Endodermal cell (in vitro differentiated cells): ENCODE measurements around the gene GOLGA8B. TPM values are rescaled to one million over a fixed set of nuclear protein-coding genes. Genes with fewer than 3 reads are reported as not detected.

ENCODE experiments used
- DNase-seq: peaks from one replicate; pipeline ENCODE4 v3.0.0-alpha.2; 2017
- H3K27ac ChIP-seq: 2 replicates; pipeline ENCODE4 v1.5.1; 2013; ENCODE audit warnings: mild to moderate bottlenecking, low read depth, low read length, moderate library complexity
- H3K27me3 ChIP-seq: 2 replicates; pipeline ENCODE4 v1.6.1; 2013; ENCODE audit warnings: mild to moderate bottlenecking, low read length, moderate library complexity; ENCODE audit not compliant: insufficient read depth, control insufficient read depth, poor library complexity, severe bottlenecking
- H3K36me3 ChIP-seq: 2 replicates; pipeline ENCODE4 v1.7.0; 2013; ENCODE audit warnings: mild to moderate bottlenecking, low read length, moderate library complexity; ENCODE audit not compliant: control insufficient read depth, insufficient read depth
- H3K4me1 ChIP-seq: one replicate; pipeline ENCODE4 v1.7.0; 2013; ENCODE audit warnings: low read length; ENCODE audit not compliant: control insufficient read depth, insufficient read depth
- H3K4me3 ChIP-seq: 2 replicates; pipeline ENCODE4 v1.5.1; 2013; ENCODE audit warnings: mild to moderate bottlenecking, low read length, moderate library complexity
- H3K9ac ChIP-seq: 2 replicates; pipeline ENCODE4 v1.6.1; 2013; ENCODE audit warnings: mild to moderate bottlenecking, low read length, moderate library complexity; ENCODE audit not compliant: poor library complexity, severe bottlenecking; ENCODE audit errors: extremely low read depth
- H3K9me3 ChIP-seq: 2 replicates; pipeline ENCODE4 v1.6.1; 2013; ENCODE audit warnings: mild to moderate bottlenecking, low read length, moderate library complexity; ENCODE audit not compliant: control insufficient read depth
- H3K27ac Mint-ChIP-seq: 2 replicates; pipeline ENCODE4 v1.8.0; 2020; ENCODE audit warnings: mixed read lengths
- H3K27me3 Mint-ChIP-seq: 2 replicates; pipeline ENCODE4 v1.8.0; 2021; ENCODE audit warnings: mild to moderate bottlenecking, mixed read lengths; ENCODE audit not compliant: insufficient read depth
- H3K36me3 Mint-ChIP-seq: 2 replicates; pipeline ENCODE4 v1.8.0; 2020; ENCODE audit warnings: low read depth, mixed read lengths
- H3K4me1 Mint-ChIP-seq: 2 replicates; pipeline ENCODE4 v1.8.0; 2020; ENCODE audit warnings: mixed read lengths
- H3K4me3 Mint-ChIP-seq: 2 replicates; pipeline ENCODE4 v1.8.0; 2020; ENCODE audit warnings: mild to moderate bottlenecking, moderate library complexity, mixed read lengths
- H3K9me3 Mint-ChIP-seq: 2 replicates; pipeline ENCODE4 v1.8.0; 2020; ENCODE audit warnings: mild to moderate bottlenecking, mixed read lengths
- CTCF ChIP-seq: fragments of 200-600 bp; sonication (generic); conservative IDR thresholded peaks from 2 replicates; pipeline ENCODE4 v1.5.0; 2021; ENCODE audit warnings: antibody characterized with exemption, mild to moderate bottlenecking
- WGBS, 2 experiments: methylation state at CpG; one replicate each; pipeline versions ENCODE4 v1.1.5 to v1.1.7; 2013; ENCODE audit warnings: missing lambda C conversion rate in 2 of 2, mixed read lengths in 1 of 2; ENCODE audit not compliant: insufficient coverage in 1 of 2, insufficient read length in 1 of 2; 5-methylcytosine and 5-hydroxymethylcytosine counted together
- total RNA-seq, 2 donors: library from RNA; stranded (reverse); fragmentation: NEBNext Ultra II Directional in 1 of 2; extraction: Animal tissue kit (Norgen Biotek cat#: 25700) in 1 of 2; gene quantifications; 2 replicates in 1 of 2; 3 replicates in 1 of 2; pipeline ENCODE4 v1.2.1, GENCODE V29; 2021

GOLGA8B gene
- total RNA-seq, 2 donors from 2014 or later = 74.9 to 98.6 TPM

GRCh38 chr15:34597316-34597715 is 13.9 kb upstream of the GOLGA8B start:
- no peaks in the 10 kb centered on the region for H3K4me1 ChIP-seq
- no peak overlapping the region for H3K9ac ChIP-seq
- H3K36me3 ChIP-seq = no peaks in the 10 kb centered on the region
- no peaks in the 10 kb centered on the region for H3K9me3 Mint-ChIP-seq
- H3K36me3 Mint-ChIP-seq = no peaks in the 10 kb centered on the region
- no peak for DNase-seq
- peaks cover 6% of the 10 kb centered on the region for H3K27me3 Mint-ChIP-seq
- H3K27me3 ChIP-seq = no peaks in the 10 kb centered on the region
- no peak overlapping the region for H3K4me3 Mint-ChIP-seq
- no peak for TF ChIP-seq CTCF
- no peak overlapping the region for H3K27ac Mint-ChIP-seq
- H3K27ac ChIP-seq = no peak overlapping the region
- no peaks in the 10 kb centered on the region for H3K9me3 ChIP-seq
- no peaks in the 10 kb centered on the region for H3K4me1 Mint-ChIP-seq
- H3K4me3 ChIP-seq = no peak overlapping the region

- no peaks in the 10 kb centered on the region for H3K4me1 ChIP-seq
- no peaks in the 10 kb centered on the region for H3K27me3 Mint-ChIP-seq
- H3K27me3 ChIP-seq = no peaks in the 10 kb centered on the region
- no peaks in the 10 kb centered on the region for H3K36me3 ChIP-seq
- no peak overlapping the region for H3K4me3 Mint-ChIP-seq
- no peak overlapping the region for H3K4me3 ChIP-seq
- no peak overlapping the region for H3K27ac ChIP-seq
- 92 to 93% methylated on average over 2 to 3 of the region's 3 CpGs for WGBS, 2 experiments
- no peaks in the 10 kb centered on the region for H3K36me3 Mint-ChIP-seq
- H3K27ac Mint-ChIP-seq = no peak overlapping the region
- H3K9me3 ChIP-seq = no peaks in the 10 kb centered on the region
- no peaks in the 10 kb centered on the region for H3K9me3 Mint-ChIP-seq
- DNase-seq = no peak
- H3K9ac ChIP-seq = no peak overlapping the region
- H3K4me1 Mint-ChIP-seq = no peaks in the 10 kb centered on the region
- no peak for TF ChIP-seq CTCF
Measured at GRCh38 chr15:34594361-34594760, 10.9 kb upstream of the GOLGA8B start.

GRCh38 chr15:34591306-34591705 is 7.9 kb upstream of the GOLGA8B start:
- TF ChIP-seq CTCF = no peak
- no peaks in the 10 kb centered on the region for H3K9me3 Mint-ChIP-seq
- 85 to 88% methylated on average over 5 of the region's 5 CpGs for WGBS, 2 experiments

More at GRCh38 chr15:34591306-34591705, 7.9 kb upstream of the GOLGA8B start:
- H3K36me3 Mint-ChIP-seq = no peaks in the 10 kb centered on the region
- Histone ChIP-seq H3K9me3 (no peaks in the 10 kb centered on the region), H3K9ac (no peak overlapping the region), H3K36me3 (no peaks in the 10 kb centered on the region), H3K4me3 (no peak overlapping the region), H3K27me3 (no peaks in the 10 kb centered on the region), H3K27ac (no peak overlapping the region), H3K4me1 (no peaks in the 10 kb centered on the region)
- no peak overlapping the region for H3K4me3 Mint-ChIP-seq
- peaks cover 2% of the 10 kb centered on the region for H3K27me3 Mint-ChIP-seq
- H3K4me1 Mint-ChIP-seq = peaks cover 2% of the 10 kb centered on the region
- no peak overlapping the region for H3K27ac Mint-ChIP-seq
- no peak for DNase-seq
